ENCODE data around the gene HYOU1. TPM values are rescaled to one million over a fixed set of nuclear protein-coding genes. Genes with fewer than 3 reads are reported as not detected.
A peak's percentile ranks its signal among the peaks of the same experiment; 100 is the strongest.

The HYOU1 gene
- polyA plus RNA-seq, 1 experiment = 123 TPM

- POLR2A ChIA-PET = no interaction called here
- no peak for DNase-seq (ENCODE audit: low read depth)
- TF ChIP-seq CTCF (IDR thresholded peaks at IDR 0.05; ENCODE audit: insufficient read depth, low read depth, low read length) = no peak
- Histone ChIP-seq H3K36me3 (ENCODE audit: control insufficient read depth, insufficient read depth, low read length) (peaks cover 5% of the 10 kb centered on the region), H3K27me3 (ENCODE audit: control insufficient read depth, insufficient read depth, low read length) (no peaks in the 10 kb centered on the region), H3K4me3 (ENCODE audit: low read depth, low read length) (no peak overlapping the region)
- CTCF ChIA-PET = no interaction called here
Measured at GRCh38 chr11:119089319-119089718, 32.3 kb upstream of the HYOU1 start.

DNA sequence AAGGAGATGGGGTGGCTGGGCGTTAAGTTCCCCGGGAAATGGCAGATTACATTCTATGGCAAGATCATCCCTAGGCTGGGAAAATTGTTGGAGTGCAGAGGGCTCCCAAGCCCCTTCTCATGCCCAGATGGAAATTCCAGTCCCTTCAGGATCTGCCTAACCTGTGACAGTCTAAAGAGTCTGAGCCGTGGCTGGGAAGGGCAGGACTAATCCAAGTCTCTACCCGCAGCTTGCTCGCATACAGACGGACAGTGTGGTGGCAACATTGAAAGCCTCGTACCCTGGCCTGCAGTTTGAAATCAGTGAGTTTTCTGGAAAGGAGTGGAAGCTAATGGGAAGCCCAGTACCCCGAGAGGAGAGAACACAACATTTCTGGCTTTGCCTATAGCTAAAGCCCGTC, 31.4 kb upstream of the HYOU1 start:
- Histone ChIP-seq H3K27me3 (ENCODE audit: control insufficient read depth, insufficient read depth, low read length) (no peaks in the 10 kb centered on the region), H3K4me3 (ENCODE audit: low read depth, low read length) (no peak overlapping the region), H3K36me3 (ENCODE audit: control insufficient read depth, insufficient read depth, low read length) (peaks cover 5% of the 10 kb centered on the region)
- DNase-seq (ENCODE audit: low read depth) = no peak
- TF ChIP-seq CTCF (IDR thresholded peaks at IDR 0.05; ENCODE audit: insufficient read depth, low read depth, low read length) = no peak
- POLR2A ChIA-PET = no interaction called here
- CTCF ChIA-PET = interaction anchor here (1.3 kb wide), 1 partner anchor 21 kb away, joined by 3 read pairs; the partner anchor contains the start of gene VPS11

- DNase-seq (ENCODE audit: low read depth) = no peak
- Histone ChIP-seq H3K4me3 (ENCODE audit: low read depth, low read length) (no peak overlapping the region), H3K27me3 (ENCODE audit: control insufficient read depth, insufficient read depth, low read length) (no peaks in the 10 kb centered on the region), H3K36me3 (ENCODE audit: control insufficient read depth, insufficient read depth, low read length) (peaks cover 3% of the 10 kb centered on the region)
- POLR2A ChIA-PET = no interaction called here
- CTCF ChIA-PET = interaction anchor here (1.3 kb wide), 1 partner anchor 20 kb away, joined by 3 read pairs; the partner anchor contains the start of gene VPS11
- TF ChIP-seq CTCF (IDR thresholded peaks at IDR 0.05; ENCODE audit: insufficient read depth, low read depth, low read length) = no peak
Measured at GRCh38 chr11:119087747-119088241, 30.8 kb upstream of the HYOU1 start.

DNA sequence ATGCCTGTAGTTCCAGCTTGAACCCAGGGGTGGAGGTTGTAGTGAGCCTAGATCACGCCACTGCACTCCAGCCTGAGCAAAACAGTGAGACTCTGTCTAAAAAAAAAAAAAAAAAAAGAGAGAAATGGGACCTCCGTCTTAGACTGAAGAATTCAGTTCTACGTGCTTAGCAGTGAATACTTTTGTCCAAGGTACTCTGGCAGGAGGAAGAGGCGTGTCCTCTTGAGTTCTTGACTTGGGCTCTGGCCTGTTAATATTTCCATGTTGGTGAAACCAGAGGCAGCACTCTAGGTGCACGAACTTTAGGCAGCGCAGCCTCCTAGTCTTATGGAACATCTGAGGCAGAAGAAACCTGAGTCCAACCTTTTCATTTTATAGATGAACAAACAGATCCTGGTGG, 30.1 kb upstream of the HYOU1 start:
- POLR2A ChIA-PET = no interaction called here

GRCh38 chr11:119085437-119085847, 28.4 kb upstream of the HYOU1 start:
- ChIA-PET CTCF (interaction anchor here (0.6 to 2.5 kb wide), 3 partner anchors 9 to 123 kb away, joined by 3 to 14 read pairs (median 3); a partner anchor contains a TSS), POLR2A (interaction anchor here (0.6 to 1.4 kb wide), 10 partner anchors 9 to 253 kb away, joined by 3 to 28 read pairs (median 6); partner anchors contain the start of genes DPAGT1 and VPS11)
- no peak for TF ChIP-seq CTCF (IDR thresholded peaks at IDR 0.05; ENCODE audit: insufficient read depth, low read depth, low read length)
- Histone ChIP-seq H3K36me3 (ENCODE audit: control insufficient read depth, insufficient read depth, low read length) (peaks cover 18% of the 10 kb centered on the region), H3K27me3 (ENCODE audit: control insufficient read depth, insufficient read depth, low read length) (no peaks in the 10 kb centered on the region), H3K4me3 (ENCODE audit: low read depth, low read length) (peak overlapping the region; percentile 78)
- DNase-seq (ENCODE audit: low read depth) = no peak

More for the DNA sequence above, 30.1 kb upstream of the HYOU1 start:
- H3K4me3 ChIP-seq (ENCODE audit: low read depth, low read length) = no peak overlapping the region
- H3K36me3 ChIP-seq (ENCODE audit: control insufficient read depth, insufficient read depth, low read length) = peaks cover 8% of the 10 kb centered on the region; the same call in 1 of the 2 replicates
- H3K27me3 ChIP-seq (ENCODE audit: control insufficient read depth, insufficient read depth, low read length) = no peaks in the 10 kb centered on the region
- CTCF ChIA-PET = interaction anchor here (1.3 to 2.5 kb wide), 3 partner anchors 7 to 19 kb away, joined by 3 to 14 read pairs (median 3); partner anchors contain the start of gene VPS11
- TF ChIP-seq CTCF (IDR thresholded peaks at IDR 0.05; ENCODE audit: insufficient read depth, low read depth, low read length) = no peak
- no peak for DNase-seq (ENCODE audit: low read depth)
